SK-N-SH treated with all-trans-retinoic acid at 6 μM for 48 hours (cell line): ENCODE data around the gene NAPB.

Experiments used
- ATAC-seq: fragments of 200-7000 bp; cut with Tn5 transposase; 3 replicates; pipeline ENCODE4 v1.9.1; 2020; ENCODE audit warnings: mild to moderate bottlenecking, moderate library complexity
- ARNTL ChIP-seq: fragments of 450-650 bp; formaldehyde crosslinking; IDR thresholded peaks from 2 replicates; pipeline ENCODE4 v1.5.0; 2020; ENCODE audit warnings: low read depth, mild to moderate bottlenecking, moderate library complexity, borderline replicate concordance
- BACH2 ChIP-seq: fragments of 250-450 bp; sonication (Bioruptor Pico); IDR thresholded peaks from 2 replicates; pipeline ENCODE4 v1.9.0; 2021; ENCODE audit warnings: mild to moderate bottlenecking, borderline replicate concordance
- CSDC2 ChIP-seq: fragments of 250-450 bp; sonication (Bioruptor Pico); IDR thresholded peaks from 2 replicates; pipeline ENCODE4 v1.5.0; 2020; ENCODE audit warnings: mild to moderate bottlenecking, moderate library complexity
- ESRRG ChIP-seq: fragments of 250-450 bp; sonication (Bioruptor Pico); IDR thresholded peaks from 2 replicates; pipeline ENCODE4 v1.6.1; 2021; ENCODE audit warnings: mild to moderate bottlenecking
- GLIS3 ChIP-seq: fragments of 250-450 bp; sonication (Bioruptor Pico); IDR thresholded peaks from 2 replicates; pipeline ENCODE4 v1.5.0; 2020; ENCODE audit warnings: mild to moderate bottlenecking, moderate library complexity
- ISL1 ChIP-seq: fragments of 250-450 bp; sonication (Bioruptor Pico); IDR thresholded peaks from 2 replicates; pipeline ENCODE4 v2.1.2; 2022; ENCODE audit warnings: mild to moderate bottlenecking, moderate library complexity
- OSR1 ChIP-seq: fragments of 250-450 bp; sonication (Bioruptor Pico); IDR thresholded peaks from 2 replicates; pipeline ENCODE4 v1.8.0; 2022; ENCODE audit warnings: moderate library complexity, mild to moderate bottlenecking, inconsistent platforms
- PPARA ChIP-seq: fragments of 250-450 bp; sonication (Bioruptor Pico); IDR thresholded peaks from 2 replicates; pipeline ENCODE4 v1.5.0; 2020; ENCODE audit warnings: mild to moderate bottlenecking, borderline replicate concordance
- RARB ChIP-seq: fragments of 250-450 bp; sonication (Bioruptor Pico); IDR thresholded peaks from 2 replicates; pipeline ENCODE4 v1.8.0; 2021; ENCODE audit warnings: mild to moderate bottlenecking, moderate library complexity
- SNAI2 ChIP-seq: fragments of 250-450 bp; sonication (Bioruptor Pico); IDR thresholded peaks from 2 replicates; pipeline ENCODE4 v1.5.0; 2020; ENCODE audit warnings: mild to moderate bottlenecking, moderate library complexity
- TCF4 ChIP-seq: fragments of 250-450 bp; sonication (Bioruptor Pico); IDR thresholded peaks from 2 replicates; pipeline ENCODE4 v1.8.0; 2021; ENCODE audit warnings: mild to moderate bottlenecking, moderate library complexity, borderline replicate concordance
- TOX ChIP-seq: fragments of 250-450 bp; sonication (Bioruptor Pico); IDR thresholded peaks from 2 replicates; pipeline ENCODE4 v1.8.0; 2021; ENCODE audit warnings: mild to moderate bottlenecking, moderate library complexity, borderline replicate concordance
- ZC3H10 ChIP-seq: fragments of 250-450 bp; sonication (Bioruptor Pico); IDR thresholded peaks from 2 replicates; pipeline ENCODE4 v1.5.1; 2021; ENCODE audit warnings: mild to moderate bottlenecking, moderate library complexity
- ZFP3 ChIP-seq: fragments of 250-450 bp; sonication (Bioruptor Pico); IDR thresholded peaks from 2 replicates; pipeline ENCODE4 v1.5.0; 2020; ENCODE audit warnings: mild to moderate bottlenecking, moderate library complexity
- ZFP30 ChIP-seq: fragments of 450-650 bp; formaldehyde crosslinking; IDR thresholded peaks from 2 replicates; pipeline ENCODE4 v1.5.0; 2022; ENCODE audit warnings: mild to moderate bottlenecking, moderate library complexity
- ZNF565 ChIP-seq: fragments of 450-650 bp; formaldehyde crosslinking; conservative IDR thresholded peaks from 2 replicates; pipeline ENCODE4 v1.5.0; 2020; ENCODE audit warnings: low read depth, mild to moderate bottlenecking, moderate library complexity
- ZNF70 ChIP-seq: fragments of 450-650 bp; formaldehyde crosslinking; IDR thresholded peaks from 2 replicates; pipeline ENCODE4 v1.5.0; 2020; ENCODE audit warnings: mild to moderate bottlenecking, moderate library complexity
- ZNF8 ChIP-seq: fragments of 450-650 bp; formaldehyde crosslinking; IDR thresholded peaks from 2 replicates; pipeline ENCODE4 v1.5.0; 2020; ENCODE audit warnings: mild to moderate bottlenecking, moderate library complexity
- TF ChIP-seq, protein P1 (sequence below): fragments of 250-450 bp; sonication (Bioruptor Pico); IDR thresholded peaks from 2 replicates; pipeline ENCODE4 v1.8.0; 2021; ENCODE audit warnings: low read depth, mild to moderate bottlenecking, moderate library complexity, borderline replicate concordance
- TF ChIP-seq, protein P2 (sequence below): fragments of 250-450 bp; sonication (Bioruptor Pico); IDR thresholded peaks from 2 replicates; pipeline ENCODE4 v1.5.1; 2020; ENCODE audit warnings: low read depth, mild to moderate bottlenecking, moderate library complexity
- TF ChIP-seq, protein P3 (sequence below): fragments of 250-450 bp; sonication (Bioruptor Pico); IDR thresholded peaks from 2 replicates; pipeline ENCODE4 v1.5.1; 2021; ENCODE audit warnings: mild to moderate bottlenecking, moderate library complexity
- TF ChIP-seq, protein P4 (sequence below): fragments of 250-450 bp; sonication (Bioruptor Pico); IDR thresholded peaks from 2 replicates; pipeline ENCODE4 v1.5.0; 2020; ENCODE audit warnings: mild to moderate bottlenecking, moderate library complexity
- TF ChIP-seq, protein P5 (sequence below): fragments of 250-450 bp; sonication (Bioruptor Pico); IDR thresholded peaks from 2 replicates; pipeline ENCODE4 v1.8.0; 2020; ENCODE audit warnings: mild to moderate bottlenecking, moderate library complexity, borderline replicate concordance

Gene NAPB

DNA sequence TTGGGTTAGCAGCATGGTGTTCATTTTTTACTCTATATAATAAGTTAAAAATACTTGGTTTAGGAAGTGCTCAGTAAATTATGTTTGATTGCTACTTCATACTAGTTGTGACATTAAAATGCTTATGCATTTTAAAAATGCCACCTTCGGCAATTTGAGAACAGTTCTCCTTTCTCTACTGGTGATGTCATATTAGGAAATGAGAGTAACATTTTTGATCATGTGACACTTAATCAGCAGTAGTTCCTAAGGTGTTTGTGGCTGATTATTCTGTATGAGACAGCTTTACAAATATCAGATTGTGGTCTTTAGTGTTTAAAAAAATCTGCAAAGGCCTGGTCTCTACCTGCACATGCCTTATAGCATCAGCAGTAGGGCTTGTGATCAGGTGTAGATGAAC is 54.9 kb downstream of the NAPB start (continued):
- TF ChIP-seq, protein P1, sequence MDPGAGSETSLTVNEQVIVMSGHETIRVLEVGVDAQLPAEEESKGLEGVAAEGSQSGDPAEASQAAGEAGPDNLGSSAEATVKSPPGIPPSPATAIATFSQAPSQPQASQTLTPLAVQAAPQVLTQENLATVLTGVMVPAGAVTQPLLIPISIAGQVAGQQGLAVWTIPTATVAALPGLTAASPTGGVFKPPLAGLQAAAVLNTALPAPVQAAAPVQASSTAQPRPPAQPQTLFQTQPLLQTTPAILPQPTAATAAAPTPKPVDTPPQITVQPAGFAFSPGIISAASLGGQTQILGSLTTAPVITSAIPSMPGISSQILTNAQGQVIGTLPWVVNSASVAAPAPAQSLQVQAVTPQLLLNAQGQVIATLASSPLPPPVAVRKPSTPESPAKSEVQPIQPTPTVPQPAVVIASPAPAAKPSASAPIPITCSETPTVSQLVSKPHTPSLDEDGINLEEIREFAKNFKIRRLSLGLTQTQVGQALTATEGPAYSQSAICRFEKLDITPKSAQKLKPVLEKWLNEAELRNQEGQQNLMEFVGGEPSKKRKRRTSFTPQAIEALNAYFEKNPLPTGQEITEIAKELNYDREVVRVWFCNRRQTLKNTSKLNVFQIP (CRISPR knock-in tag): no peak
- TF ChIP-seq BACH2 (CRISPR knock-in tag) (no peak), TOX (no peak), RARB (CRISPR knock-in tag) (no peak), ZC3H10 (CRISPR knock-in tag) (no peak), OSR1 (CRISPR knock-in tag) (no peak)

DNA sequence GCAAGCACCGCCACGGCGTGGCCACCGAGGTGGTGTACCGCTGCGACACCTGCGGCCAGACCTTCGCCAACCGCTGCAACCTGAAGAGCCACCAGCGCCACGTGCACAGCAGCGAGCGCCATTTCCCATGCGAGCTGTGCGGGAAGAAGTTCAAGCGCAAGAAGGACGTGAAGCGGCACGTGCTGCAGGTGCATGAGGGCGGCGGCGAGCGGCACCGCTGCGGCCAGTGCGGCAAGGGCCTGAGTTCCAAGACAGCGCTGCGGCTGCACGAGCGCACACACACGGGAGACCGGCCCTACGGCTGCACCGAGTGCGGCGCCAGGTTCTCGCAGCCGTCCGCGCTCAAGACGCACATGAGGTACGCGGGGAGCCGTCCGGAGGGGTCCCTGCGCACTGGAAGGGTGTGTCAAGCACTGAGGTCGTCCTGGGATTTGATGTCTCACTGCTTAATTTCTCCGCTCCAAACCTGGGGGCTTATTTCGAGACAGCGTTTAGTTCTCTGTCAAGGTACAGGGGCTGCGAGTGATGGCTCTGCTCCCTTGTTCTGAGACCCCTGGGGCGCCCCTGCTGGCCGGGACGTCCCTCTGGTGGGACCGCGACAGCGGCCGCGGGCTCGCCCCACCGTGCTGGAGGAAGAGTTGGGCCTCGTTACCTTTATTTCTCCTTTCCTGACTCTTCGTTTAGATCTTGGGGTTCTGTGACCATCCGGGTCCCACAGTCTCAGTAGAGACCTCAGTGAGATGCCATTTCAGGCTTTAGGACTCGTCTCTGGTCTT is 55.7 kb downstream of the NAPB start:
- no peak for ATAC-seq
- TF ChIP-seq ZNF565 (CRISPR knock-in tag): no peak
- TF ChIP-seq, protein P2, sequence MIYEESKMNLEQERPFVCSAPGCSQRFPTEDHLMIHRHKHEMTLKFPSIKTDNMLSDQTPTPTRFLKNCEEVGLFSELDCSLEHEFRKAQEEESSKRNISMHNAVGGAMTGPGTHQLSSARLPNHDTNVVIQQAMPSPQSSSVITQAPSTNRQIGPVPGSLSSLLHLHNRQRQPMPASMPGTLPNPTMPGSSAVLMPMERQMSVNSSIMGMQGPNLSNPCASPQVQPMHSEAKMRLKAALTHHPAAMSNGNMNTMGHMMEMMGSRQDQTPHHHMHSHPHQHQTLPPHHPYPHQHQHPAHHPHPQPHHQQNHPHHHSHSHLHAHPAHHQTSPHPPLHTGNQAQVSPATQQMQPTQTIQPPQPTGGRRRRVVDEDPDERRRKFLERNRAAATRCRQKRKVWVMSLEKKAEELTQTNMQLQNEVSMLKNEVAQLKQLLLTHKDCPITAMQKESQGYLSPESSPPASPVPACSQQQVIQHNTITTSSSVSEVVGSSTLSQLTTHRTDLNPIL (CRISPR knock-in tag): no peak
- no peak for TF ChIP-seq OSR1 (CRISPR knock-in tag)
- TF ChIP-seq, protein P3, sequence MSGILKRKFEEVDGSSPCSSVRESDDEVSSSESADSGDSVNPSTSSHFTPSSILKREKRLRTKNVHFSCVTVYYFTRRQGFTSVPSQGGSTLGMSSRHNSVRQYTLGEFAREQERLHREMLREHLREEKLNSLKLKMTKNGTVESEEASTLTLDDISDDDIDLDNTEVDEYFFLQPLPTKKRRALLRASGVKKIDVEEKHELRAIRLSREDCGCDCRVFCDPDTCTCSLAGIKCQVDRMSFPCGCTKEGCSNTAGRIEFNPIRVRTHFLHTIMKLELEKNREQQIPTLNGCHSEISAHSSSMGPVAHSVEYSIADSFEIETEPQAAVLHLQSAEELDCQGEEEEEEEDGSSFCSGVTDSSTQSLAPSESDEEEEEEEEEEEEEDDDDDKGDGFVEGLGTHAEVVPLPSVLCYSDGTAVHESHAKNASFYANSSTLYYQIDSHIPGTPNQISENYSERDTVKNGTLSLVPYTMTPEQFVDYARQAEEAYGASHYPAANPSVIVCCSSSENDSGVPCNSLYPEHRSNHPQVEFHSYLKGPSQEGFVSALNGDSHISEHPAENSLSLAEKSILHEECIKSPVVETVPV (CRISPR knock-in tag): no peak
- TF ChIP-seq, protein P4, sequence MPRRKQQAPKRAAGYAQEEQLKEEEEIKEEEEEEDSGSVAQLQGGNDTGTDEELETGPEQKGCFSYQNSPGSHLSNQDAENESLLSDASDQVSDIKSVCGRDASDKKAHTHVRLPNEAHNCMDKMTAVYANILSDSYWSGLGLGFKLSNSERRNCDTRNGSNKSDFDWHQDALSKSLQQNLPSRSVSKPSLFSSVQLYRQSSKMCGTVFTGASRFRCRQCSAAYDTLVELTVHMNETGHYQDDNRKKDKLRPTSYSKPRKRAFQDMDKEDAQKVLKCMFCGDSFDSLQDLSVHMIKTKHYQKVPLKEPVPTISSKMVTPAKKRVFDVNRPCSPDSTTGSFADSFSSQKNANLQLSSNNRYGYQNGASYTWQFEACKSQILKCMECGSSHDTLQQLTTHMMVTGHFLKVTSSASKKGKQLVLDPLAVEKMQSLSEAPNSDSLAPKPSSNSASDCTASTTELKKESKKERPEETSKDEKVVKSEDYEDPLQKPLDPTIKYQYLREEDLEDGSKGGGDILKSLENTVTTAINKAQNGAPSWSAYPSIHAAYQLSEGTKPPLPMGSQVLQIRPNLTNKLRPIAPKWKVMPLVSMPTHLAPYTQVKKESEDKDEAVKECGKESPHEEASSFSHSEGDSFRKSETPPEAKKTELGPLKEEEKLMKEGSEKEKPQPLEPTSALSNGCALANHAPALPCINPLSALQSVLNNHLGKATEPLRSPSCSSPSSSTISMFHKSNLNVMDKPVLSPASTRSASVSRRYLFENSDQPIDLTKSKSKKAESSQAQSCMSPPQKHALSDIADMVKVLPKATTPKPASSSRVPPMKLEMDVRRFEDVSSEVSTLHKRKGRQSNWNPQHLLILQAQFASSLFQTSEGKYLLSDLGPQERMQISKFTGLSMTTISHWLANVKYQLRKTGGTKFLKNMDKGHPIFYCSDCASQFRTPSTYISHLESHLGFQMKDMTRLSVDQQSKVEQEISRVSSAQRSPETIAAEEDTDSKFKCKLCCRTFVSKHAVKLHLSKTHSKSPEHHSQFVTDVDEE (CRISPR knock-in tag): no peak
- no peak for TF ChIP-seq CSDC2 (CRISPR knock-in tag)
- no peak for TF ChIP-seq PPARA (CRISPR knock-in tag)
- no peak for TF ChIP-seq ESRRG
- TF ChIP-seq RARB (CRISPR knock-in tag): no peak
- TF ChIP-seq ZNF8 (CRISPR knock-in tag): no peak
- TF ChIP-seq ZNF70 (CRISPR knock-in tag): no peak
- no peak for TF ChIP-seq ISL1
- no peak for TF ChIP-seq ZFP30
- TF ChIP-seq ZFP3 (CRISPR knock-in tag): no peak
- no peak for TF ChIP-seq SNAI2 (CRISPR knock-in tag)
- TF ChIP-seq, all 23 proteins: peak for 0

DNA sequence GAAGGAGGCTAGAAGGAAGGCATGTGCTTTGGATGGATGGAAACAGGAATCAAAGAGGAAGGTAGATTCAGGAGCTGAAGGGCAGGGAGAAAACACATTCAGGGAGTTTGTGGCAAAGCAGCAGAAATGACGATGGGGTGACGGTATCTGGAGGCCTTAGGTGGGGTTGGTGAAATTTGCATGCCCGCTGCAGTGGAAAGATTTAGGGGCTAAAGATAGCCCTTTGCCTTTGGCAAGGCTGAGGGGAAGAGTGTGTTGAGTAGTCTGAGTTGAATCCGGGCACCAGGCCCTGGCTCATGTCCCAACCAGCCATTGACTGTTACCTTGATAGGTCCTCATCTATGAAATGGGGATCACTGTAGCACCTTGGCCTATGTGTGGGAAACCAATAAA is 58.0 kb downstream of the NAPB start:
- ATAC-seq: no peak
- TF ChIP-seq, protein P5, sequence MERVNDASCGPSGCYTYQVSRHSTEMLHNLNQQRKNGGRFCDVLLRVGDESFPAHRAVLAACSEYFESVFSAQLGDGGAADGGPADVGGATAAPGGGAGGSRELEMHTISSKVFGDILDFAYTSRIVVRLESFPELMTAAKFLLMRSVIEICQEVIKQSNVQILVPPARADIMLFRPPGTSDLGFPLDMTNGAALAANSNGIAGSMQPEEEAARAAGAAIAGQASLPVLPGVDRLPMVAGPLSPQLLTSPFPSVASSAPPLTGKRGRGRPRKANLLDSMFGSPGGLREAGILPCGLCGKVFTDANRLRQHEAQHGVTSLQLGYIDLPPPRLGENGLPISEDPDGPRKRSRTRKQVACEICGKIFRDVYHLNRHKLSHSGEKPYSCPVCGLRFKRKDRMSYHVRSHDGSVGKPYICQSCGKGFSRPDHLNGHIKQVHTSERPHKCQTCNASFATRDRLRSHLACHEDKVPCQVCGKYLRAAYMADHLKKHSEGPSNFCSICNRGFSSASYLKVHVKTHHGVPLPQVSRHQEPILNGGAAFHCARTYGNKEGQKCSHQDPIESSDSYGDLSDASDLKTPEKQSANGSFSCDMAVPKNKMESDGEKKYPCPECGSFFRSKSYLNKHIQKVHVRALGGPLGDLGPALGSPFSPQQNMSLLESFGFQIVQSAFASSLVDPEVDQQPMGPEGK (CRISPR knock-in tag): no peak
- TF ChIP-seq OSR1 (CRISPR knock-in tag): no peak
- no peak for TF ChIP-seq ZFP3 (CRISPR knock-in tag)
- no peak for TF ChIP-seq ZNF565 (CRISPR knock-in tag)
- no peak for TF ChIP-seq ZFP30
- no peak for TF ChIP-seq ISL1
- no peak for TF ChIP-seq CSDC2 (CRISPR knock-in tag)
- no peak for TF ChIP-seq GLIS3 (CRISPR knock-in tag)
- TF ChIP-seq TOX: no peak
- TF ChIP-seq PPARA (CRISPR knock-in tag): no peak
- TF ChIP-seq ESRRG: no peak
- no peak for TF ChIP-seq ARNTL (CRISPR knock-in tag)
- no peak for TF ChIP-seq ZNF8 (CRISPR knock-in tag)
- TF ChIP-seq ZC3H10 (CRISPR knock-in tag): no peak
- no peak for TF ChIP-seq TCF4 (CRISPR knock-in tag)
- no peak for TF ChIP-seq BACH2 (CRISPR knock-in tag)
- TF ChIP-seq, protein P3 (CRISPR knock-in tag): no peak
- TF ChIP-seq, protein P4 (CRISPR knock-in tag): no peak
- no peak for TF ChIP-seq RARB (CRISPR knock-in tag)
